HG03521 (cell line): Measurements from ENCODE around the gene TCTN3.
"Not testable (repeated sequence)": the region's sequence is repeated elsewhere in the genome, so short reads cannot be mapped to it uniquely, and the experiment has no call there.

Experiments used
- ATAC-seq: cut with Tn5 transposase; IDR thresholded peaks from one replicate; pipeline ENCODE4 v1.9.1; 2021; ENCODE audit warnings: mild to moderate bottlenecking, moderate library complexity; ENCODE audit not compliant: unreplicated experiment

The TCTN3 gene

DNA sequence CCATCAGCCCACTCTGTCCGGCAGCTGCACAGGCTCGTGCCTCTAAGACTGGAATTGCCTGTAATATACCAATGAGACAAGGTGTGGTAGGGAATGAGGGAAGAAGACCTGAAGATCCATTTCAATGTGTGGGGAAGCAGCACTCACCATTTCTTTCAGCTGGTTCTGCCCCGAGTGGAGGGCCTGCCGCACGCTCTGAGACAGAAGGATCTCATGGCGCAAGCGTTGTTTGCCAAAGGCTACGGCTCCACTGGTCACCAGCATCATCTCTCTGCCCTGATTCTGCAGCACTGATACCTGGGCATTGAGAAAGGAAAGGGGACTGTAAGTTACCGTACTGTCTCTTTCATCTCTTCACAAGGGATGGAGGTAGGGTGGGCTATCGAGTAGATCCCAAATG is 56.6 kb downstream of the TCTN3 start:
- ATAC-seq = no peak

DNA sequence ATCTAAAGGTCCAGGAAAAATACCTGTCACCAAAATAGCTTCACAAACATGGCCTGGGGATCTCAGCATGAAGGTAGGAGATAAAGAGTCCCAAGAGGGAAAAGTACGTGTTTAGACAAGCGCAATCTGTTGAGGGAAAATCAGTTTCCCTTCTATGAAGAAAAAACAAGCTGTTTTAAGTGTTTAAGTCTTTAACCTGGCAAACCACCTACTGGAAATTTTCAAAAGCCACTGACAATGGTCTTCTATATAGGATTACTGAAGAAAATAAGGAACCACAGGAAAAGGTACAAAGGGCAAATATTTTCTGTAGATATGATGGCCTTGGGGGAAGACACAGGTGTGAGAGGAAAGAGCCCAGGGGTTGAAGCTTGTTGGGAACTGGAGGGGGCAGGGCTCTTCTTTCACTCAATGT is 58.4 kb downstream of the TCTN3 start:
- no peak for ATAC-seq

DNA sequence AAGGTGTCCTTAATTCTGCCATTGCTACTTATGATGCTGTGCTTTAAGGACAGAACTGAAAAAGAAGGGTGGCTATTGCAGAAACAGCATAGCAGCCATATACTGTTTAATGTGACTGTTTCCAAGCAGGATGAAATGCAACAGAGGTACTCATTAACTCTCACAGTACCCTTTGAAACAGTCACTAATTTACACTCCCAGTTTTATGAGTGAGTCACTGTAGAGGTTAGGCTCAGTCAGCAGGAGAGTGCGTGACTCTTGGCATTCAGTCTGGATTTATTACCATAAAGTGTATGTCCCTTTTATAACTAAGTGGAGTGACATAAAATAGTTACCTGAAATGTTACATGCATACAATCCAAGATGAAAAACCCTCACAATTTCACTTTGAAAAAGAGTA is 64.9 kb downstream of the TCTN3 start:
- ATAC-seq = no peak

DNA sequence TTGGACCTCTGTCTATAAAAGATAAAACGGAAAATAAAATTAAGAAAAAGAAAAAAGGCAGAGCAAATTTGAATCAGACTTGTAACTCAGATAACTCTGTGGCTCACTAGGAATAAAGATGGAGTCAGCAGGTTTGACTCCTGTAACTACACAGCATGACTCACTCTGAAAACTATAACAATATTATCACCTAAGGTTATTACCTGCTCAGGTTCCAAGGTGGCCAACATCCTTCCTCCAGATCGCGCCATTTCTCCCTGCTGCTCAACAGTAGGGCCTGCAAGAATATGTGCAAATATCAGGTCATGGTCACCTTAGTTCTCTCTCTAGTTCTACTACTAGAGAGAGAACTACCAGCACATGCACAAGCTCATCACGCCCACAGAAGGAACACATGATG is 67.2 kb downstream of the TCTN3 start:
- no peak for ATAC-seq

DNA sequence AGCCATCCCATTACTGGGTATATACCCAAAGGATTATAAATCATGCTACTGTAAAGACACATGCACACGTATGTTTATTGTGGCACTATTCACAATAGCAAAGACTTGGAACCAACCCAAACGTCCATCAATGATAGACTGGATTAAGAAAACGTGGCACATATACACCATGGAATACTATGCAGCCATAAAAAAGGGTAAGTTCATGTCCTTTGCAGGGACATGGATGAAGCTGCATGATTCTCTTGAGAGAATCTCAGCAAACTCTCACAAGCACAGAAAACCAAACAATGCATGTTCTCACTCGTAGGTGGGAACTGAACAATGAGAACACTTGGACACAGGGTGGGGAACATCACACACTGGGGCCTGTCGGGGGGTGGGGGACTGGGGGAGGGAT is 73.3 kb downstream of the TCTN3 start:
- not testable (repeated sequence) for ATAC-seq

DNA sequence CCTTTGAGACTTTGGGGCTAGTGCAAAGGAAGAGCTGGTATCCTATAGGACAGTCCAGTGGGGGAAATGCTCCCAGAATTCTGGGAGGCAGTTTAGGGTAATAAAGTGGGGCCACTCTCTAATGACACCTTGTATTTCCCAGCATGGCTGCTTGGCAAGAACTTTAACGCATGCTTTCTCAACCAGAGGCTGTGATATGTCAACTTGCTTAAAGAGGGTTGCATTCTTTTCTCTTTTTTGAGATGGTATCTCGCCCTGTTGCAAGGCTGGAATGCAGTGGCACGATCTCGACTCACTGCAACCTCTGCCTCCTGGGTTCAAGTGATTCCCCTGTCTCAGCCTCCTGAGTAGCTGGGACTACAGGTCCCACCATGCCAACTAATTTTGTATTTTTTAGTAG is 75.6 kb downstream of the TCTN3 start:
- no peak for ATAC-seq

DNA sequence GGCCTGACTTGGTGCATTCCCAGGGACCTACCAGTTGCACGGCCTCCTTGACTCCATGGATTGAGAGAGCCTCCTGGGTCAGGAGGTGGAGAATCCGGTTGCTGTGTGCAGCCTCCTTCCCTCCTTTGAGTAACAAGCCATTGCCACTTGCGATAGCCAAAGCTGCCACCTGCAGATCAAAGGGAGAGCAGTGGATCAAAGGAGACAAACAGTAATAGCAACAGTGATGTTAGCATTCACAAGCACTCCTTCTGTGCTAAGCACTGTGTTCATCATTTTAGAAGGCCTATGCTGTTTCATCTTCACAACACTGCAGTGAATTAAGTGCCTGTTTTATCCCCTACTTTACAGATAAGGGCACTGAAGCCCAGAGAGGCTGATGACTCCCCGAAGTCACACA is 77.3 kb downstream of the TCTN3 start:
- no peak for ATAC-seq
